HG02840 (cell line): ENCODE data around the gene TEKT3.

Experiments used
- ATAC-seq: cut with Tn5 transposase; IDR thresholded peaks from one replicate; pipeline ENCODE4 v1.9.1; 2021; ENCODE audit warnings: mild to moderate bottlenecking, moderate library complexity, moderate number of reproducible peaks; ENCODE audit not compliant: unreplicated experiment, low FRiP score

TEKT3 gene

DNA sequence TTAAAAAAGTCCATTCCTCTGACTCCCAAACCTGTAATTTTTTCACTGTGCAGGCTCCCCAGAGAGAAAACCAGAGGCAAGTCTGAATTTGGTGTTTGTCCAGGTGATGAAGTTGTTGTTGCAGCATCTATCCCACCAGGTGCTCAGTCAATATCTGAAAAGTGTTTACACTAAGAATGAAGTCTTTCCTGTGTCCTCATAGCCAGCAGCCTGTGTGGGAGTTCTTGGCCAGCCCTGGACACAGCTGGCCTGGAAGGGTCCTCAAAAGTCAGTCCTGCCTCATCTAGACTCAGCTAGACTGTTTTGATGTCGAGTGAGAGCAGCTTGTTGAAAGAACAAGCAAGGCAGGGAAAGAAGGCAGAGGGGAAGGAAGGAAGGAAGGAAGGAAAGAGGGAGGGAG lies 72.9 kb downstream of the TEKT3 start:
- no peak for ATAC-seq

DNA sequence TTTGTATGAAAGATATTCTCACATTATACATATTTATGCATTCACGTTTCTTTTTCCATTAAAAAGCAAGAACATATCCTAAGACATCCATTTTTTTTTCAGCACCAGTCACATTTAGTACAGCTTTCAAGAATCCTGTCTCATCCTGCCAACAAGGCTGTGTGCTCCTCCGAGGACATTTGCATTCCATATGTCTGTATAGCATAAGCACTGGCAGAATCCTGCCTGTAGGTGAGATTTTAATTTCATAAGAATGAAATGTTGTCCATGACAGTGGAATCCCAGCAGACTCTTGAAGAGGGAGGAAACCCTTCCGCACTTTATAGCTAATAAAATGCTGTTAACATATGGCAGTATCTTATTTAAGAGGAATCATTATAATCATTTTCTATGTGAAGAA lies 73.4 kb downstream of the TEKT3 start:
- no peak for ATAC-seq

DNA sequence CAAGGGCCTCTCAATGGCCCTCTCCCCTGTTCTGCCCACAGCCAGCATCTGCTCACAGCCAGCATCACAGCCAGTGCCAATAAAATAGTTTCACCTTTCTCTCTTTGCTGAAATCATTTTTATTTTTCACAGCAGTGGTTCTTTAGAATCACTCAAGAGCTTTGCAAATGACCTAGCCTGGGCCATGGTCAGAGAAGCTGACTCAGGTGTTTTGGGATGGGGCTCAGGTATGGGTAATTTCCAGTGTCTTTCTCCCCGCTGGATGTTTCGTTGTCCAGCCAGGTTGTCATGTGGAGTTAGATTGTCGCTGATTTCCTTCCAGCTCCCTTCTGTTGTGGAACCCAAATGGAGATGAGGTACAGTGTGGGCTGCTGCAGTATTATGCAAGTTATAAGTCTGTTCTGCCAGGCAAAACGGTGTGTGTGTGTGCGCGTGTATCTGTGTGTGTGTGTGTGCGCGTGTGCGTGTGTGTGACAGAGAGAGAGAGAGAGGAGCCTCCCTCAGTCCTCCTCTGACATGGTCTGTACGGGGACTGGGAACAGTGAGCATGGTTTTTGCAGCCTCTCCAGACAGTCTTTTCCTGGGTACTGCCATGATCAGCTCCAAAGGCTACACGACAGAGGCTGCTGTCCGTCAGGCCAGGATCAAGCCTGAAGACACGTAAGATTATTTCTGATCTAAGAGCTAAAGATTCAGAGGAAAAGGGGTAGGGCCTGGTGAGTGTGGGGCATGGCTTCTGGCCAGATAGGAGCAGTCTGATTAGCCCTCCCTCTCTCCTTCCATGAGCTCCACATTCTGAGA lies 74.9 kb downstream of the TEKT3 start:
- ATAC-seq: no peak

DNA sequence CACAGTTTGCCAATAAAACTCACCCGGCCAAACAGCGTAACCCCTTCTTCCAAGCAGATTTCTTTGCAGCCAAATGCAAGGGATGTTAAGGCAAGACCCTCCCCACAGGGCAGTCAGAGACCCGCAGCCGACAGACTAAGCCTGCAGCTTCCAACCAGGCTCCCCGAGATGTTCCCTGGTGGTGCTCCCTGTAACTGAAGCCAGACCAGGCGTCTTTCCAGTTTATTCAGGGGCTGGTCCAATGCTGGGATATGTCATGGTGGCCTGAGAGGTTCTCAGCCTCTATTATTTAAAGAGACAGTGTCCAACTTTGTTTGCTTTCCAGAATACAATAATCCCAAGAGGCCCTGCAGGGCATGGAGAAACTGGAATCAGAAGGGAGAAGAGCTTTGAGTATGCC lies 76.3 kb downstream of the TEKT3 start, which contains the start of gene PMP22:
Gene PMP22, minus strand, starts transcription at position 196 of the 400 bp plus-strand sequence. CDS start 4,599 bp downstream, outside the sequence.
- ATAC-seq: no peak

DNA sequence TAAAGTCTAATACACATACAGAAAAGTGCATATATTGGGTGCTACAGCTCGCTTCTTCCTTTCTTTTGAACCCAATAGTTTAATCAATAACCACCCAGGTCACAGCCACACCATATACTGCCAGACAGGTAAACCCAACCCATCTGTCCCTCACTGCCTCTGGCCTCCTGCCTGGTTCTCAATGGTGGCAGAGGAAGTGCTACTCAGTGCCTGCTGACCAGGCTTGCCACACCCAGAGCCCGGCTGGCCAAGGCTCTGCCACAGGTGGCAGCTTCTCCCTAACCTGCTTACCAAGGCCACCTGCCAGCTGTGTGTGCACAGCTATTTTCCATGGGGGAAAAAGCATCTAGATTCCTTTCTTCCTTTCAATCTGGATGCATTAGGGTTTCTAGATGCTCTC lies 76.9 kb downstream of the TEKT3 start:
- no peak for ATAC-seq

DNA sequence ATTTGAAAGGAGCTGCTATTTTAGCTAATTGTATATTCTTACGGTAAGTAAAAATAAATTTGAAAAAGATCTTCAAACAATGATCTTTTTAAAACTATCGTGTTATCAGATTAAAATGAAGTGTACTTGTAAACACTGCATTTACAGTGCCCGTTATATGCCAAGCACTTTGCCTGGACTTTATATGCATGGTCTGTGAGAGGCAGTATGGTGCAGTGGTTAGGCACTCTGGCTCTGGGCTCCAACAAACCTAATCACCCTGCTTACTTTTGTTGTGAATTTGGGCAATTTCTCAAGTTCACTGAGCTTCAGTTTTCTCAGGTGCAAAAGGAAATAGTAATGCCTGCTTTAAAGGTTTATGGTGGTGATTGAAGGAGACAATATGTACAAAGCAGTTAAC lies 77.7 kb downstream of the TEKT3 start:
- no peak for ATAC-seq

DNA sequence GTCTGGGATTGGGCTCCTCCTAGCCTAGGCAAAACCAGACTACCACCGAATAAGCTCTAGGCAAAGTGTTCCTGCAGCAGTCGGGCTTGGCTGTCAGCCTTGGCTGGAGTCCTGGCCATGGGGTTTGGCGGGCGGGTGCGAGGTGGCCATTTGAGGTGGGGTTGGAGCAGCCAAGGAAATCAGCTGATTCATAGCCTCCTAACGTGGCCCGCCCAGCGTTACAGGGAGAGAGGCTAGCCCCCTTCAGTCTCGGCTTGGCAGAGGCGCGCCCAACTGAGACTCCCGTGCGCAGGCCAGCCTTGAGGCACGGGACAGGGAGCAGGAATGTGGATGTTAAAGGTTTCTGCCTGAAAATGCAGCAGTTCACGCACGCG lies 78.2 kb downstream of the TEKT3 start:
- no peak for ATAC-seq

DNA sequence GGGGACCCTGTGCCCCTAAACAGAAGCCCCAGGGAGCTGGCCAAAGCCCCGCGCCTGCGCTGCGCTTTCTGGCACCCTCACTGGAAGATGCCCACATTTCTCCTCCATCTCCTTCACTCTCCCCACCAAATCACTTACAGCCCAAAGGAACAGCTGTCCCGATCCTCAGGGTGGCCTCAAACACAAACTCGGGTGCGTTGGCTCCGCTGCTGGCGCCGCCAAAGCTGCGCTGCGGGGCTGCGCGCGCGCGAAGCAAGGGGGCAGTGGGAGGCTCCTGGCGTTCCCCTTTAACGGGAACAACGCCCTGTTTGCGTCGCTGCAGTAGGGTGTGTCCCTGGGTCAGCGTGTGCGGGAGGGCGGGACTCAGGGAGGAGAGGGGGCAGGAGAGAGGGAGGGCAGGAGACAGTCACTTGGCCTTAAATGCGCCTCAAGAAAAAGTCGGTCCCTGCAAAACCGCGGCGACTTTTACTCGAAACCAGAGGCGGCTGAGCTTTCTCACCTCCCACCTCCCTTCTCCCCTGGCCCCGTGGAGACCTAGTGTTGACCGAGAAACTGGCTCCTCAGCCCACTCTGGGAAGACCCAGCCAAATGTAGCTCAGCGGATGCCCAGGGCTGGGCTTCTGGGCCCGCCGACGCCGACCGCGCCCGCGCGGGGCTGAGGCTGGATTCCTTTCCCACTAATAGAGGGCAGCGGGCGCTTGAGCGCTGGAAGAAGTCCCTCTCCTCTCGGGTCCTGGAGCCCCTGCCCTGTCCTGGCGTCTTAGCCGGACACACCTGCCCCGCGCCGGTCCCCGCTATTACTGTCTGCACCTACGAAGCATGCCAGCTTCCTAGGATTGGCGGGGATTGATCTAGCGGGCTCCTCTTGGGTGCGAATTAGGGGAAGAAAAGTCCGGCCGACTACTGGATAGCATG lies 78.8 kb downstream of the TEKT3 start:
- no peak for ATAC-seq

DNA sequence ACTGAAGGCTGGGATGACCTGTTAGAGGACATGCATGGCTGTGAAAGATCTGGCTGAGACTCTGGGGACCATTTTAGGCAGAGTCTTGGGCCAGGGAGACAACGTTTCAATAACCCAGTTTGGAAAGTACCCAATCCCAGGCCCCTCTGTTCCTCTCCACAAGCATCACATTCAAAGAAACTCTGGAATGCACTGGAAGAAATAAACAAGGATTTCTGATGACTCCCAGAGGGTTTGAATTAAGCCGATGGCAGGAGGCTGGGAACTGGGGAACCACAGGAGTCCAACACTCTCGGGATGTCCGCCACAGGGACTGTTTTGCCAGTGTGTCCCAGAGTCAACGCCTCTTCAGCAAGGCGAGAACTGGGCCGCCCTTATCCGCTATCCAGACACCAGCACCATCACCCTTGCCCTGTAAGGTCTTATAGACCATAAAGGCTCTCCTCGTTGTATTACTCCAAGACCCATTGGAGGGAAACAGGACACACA lies 79.6 kb downstream of the TEKT3 start:
- ATAC-seq: no peak

DNA sequence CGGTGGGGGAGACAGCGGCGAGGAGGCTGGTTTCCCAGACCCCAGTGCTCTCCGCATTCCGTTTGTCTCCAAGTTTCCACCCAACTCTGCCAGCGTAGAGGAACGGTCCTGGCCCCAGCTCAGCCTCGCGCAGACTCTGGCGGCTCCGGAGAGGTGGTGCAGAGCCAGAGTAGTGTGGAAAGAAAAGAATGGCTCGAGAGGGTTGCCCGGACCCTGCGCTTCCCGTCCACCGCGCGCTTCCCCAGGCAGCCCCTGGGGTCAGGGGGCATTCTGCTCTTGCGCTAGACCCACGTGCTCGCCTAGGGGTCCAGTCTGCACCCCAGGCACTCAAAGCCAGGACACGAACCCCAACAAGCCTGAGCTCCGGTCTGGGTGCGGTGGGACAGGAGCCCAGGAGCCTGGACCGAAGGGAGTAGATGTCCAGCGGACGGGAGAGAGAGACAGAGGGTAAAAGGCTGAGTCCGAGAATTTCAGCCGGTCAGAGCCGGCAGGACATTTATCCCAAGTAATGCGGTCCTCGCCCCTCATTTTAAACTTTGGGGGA lies 80.1 kb downstream of the TEKT3 start:
- ATAC-seq: no peak

DNA sequence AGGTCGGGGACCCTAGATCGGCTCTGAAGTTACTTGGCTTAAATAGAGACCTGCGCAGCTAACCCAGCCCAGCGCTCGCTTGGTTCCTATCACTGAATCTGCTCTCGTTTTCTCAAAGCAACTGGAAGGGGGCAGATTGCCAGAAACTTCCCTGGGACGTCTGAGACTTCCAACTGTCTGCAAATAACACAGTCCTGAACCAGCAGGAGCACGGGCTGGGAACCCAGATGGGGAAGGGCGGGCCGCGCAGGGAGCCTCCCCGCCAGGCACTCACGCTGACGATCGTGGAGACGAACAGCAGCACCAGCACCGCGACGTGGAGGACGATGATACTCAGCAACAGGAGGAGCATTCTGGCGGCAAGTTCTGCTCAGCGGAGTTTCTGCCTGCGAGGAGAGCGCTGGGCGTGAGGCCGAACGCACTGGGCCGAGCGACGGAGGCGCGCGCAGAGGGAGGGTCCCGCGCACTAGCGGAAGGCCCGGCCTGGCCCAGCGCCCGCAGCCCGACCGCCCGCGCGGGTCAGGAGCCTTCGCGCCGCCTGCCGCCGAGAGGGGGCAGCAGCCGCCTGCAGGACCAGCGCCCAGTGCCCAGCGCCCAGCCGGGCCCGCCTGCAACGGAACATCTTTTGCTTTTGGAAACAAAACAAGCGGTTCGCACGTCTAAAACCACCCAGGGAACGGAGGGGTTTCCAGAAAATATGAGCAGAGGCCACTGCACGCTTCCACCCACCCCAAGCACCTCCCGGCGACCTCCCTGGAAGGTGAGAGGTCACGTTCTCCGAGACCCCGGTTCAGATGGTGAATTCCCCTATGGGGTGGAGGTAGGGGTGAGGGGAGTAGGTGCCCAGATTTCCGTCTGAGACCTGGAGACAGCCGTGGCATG lies 80.8 kb downstream of the TEKT3 start:
- ATAC-seq: no peak

DNA sequence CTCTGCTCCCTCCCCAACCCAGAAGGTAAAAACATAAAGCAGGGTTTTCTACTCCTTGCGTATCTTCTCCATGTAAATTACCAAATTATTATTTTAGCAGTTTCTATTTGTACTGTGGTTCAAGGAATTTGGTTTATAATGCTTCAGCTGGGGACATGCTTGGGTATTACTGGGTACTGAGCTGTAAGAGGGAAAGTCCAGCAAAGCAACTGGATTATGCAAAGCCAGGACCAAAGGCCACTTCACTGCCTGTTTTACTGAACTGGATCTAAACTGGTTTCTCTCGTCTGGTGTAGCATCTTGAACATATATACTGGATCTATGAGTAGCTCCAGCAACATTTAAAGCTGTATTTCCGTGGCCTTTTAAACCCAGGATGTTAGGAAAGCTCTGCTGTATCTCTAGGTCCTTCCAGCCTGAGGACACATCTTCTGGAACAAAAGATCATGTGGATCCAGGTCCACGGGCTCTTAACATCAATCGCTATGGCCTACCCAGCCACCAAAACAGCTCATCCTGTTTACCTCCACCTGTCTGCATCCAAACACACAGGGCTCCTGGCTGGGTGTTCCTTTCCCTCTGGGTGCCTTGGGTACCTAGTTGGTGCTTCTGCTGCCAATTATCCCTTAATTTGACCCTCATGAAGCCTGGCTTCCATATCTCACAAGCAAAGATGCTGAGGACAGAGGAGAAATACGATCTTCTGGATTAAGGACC lies 83.4 kb downstream of the TEKT3 start:
- ATAC-seq: no peak

DNA sequence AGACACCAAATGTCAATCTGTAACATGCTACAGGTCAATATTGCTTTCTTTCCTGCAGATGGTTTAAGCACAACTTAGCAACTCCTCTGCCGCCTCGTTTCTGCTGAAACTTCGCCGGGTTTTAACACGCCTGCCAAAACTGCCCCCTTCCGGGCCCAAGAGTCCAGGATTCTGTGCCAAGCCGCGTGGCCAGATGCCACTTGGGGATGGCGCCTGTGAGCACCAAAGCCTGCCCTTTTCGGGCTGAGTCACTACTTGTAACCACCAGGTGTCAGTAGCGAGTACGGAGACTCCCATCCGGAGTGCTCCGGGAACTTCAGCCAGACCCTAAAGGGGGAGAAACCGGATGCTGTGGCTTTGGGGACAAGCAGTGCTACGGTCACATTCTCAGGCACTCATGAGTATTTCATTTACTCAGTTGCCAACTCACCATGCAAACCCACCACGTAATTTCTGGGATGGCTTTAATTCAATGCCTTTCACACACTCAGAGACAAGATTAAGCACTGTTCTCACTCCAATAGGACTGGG lies 84.1 kb downstream of the TEKT3 start:
- ATAC-seq: no peak

DNA sequence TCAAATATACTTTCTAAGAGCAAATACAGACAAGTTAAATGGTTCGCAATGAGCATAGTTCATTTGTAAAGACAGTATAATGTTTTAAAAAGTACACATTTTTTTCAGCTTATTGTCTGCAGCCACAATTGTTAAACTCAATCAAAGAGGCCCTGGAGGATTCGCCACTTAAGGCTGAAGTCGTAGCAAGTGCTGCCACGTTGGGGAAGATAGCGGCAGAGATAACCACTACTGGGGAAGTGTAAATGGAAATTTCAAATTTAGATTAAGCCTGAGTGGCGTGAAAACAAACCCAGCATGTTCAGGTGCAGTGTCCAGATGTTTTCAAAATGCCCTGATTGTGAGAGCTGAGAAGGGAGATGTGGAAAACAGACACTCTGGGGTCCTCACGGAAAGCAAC lies 84.7 kb downstream of the TEKT3 start:
- no peak for ATAC-seq

DNA sequence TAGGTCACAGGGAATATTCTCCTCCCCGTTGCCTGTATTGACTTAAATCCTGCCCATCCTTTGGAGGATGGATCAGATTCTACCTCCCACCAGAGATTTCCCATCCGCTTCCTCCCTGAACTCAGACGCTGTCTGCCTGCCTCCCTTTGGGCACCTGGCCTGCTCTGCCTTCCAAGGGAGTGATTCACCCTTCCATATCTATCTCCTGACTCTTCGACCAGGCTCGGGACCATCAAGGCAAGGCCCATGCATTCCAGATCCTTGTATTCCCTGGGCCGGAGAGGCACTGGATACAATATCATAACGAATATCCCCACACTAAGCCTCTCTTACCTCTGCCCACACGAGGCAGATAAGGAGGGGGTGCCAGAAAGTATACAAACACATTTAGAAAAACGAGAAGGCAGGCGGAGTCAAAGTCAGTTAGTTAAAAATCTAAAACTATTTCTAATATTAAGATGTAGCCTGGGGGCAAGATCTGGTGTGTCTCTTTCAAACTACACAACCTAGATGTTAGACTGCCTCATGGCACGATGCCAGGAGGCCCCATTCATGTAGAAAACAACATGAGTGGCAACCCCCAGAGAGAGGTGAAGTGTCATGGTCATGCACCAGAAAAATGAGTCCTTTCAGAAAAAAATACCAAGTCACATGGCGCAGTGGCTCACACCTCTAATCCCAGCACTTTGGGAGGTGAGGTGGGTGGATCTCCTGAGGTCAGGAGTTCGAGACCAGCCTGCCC lies 85.5 kb downstream of the TEKT3 start:
- no peak for ATAC-seq
